ENCODE results near the gene ASB18. TPM values are rescaled to one million over a fixed set of nuclear protein-coding genes. Genes with fewer than 3 reads are reported as not detected.

The ASB18 gene
- polyA plus RNA-seq, 1 donor (not counting 4 experiments of a cell fraction or from before 2014, with no cell fraction given): not detected

- Histone ChIP-seq H3K36me3 (ENCODE audit: control insufficient read depth in 2 of 2, extremely low read depth in 1 of 2, insufficient read depth in 2 of 2, low read length in 2 of 2) (no peaks in the 10 kb centered on the region), H3K9me3 (ENCODE audit: control insufficient read depth, low read depth, low read length) (no peaks in the 10 kb centered on the region), H2AFZ (ENCODE audit: control insufficient read depth, low read length) (no peak overlapping the region), H3K4me2 (ENCODE audit: control insufficient read depth, extremely low read depth, insufficient read depth, low read depth, low read length) (no peak overlapping the region), H3K9ac (ENCODE audit: control insufficient read depth, extremely low read depth, insufficient read depth, low read length) (no peak overlapping the region), H3K9me1 (ENCODE audit: control insufficient read depth, extremely low read depth, insufficient read depth, low read length) (no peaks in the 10 kb centered on the region), H4K20me1 (ENCODE audit: control insufficient read depth, extremely low read depth, insufficient read depth, low read length) (no peaks in the 10 kb centered on the region), H3K27me3 (ENCODE audit: control insufficient read depth, extremely low read depth, insufficient read depth, low read length) (no peaks in the 10 kb centered on the region), H3K27ac (ENCODE audit: control insufficient read depth, insufficient read depth, low read length) (no peak overlapping the region), H3K4me3 (ENCODE audit: control insufficient read depth in 2 of 3, extremely low read depth in 1 of 3, insufficient read depth in 2 of 3, low read depth in 1 of 3, low read length in 3 of 3) (no peak overlapping the region), H3K79me2 (ENCODE audit: control insufficient read depth, insufficient read depth, low read length) (no peaks in the 10 kb centered on the region), H3K4me1 (ENCODE audit: control insufficient read depth, extremely low read depth, insufficient read depth, low read length) (no peaks in the 10 kb centered on the region)
- TF ChIP-seq EZH2 (IDR thresholded peaks at IDR 0.05; ENCODE audit: low read length) (no peak), CTCF (optimal IDR thresholded peaks at IDR 0.05 in 1 of 3, IDR thresholded peaks at IDR 0.05 in 1 of 3, conservative IDR thresholded peaks at IDR 0.05 in 1 of 3; ENCODE audit: extremely low read depth in 1 of 3, insufficient read depth in 2 of 3, low read length in 3 of 3) (no peak)
- DNase-seq (ENCODE audit: low read depth, low spot score) (no peak), FAIRE-seq (no peak)
- dilution Hi-C loops (cut with MboI; ENCODE audit: extremely low pct_ligation_motif_present, low sequenced_read_pairs): no loop called here
These were observed 39.7 kb upstream of the ASB18 start for GRCh38 chr2:236303935-236304334.

GRCh38 chr2:236302555-236302954, 38.3 kb upstream of the ASB18 start:
- Histone ChIP-seq H3K9me1 (ENCODE audit: control insufficient read depth, extremely low read depth, insufficient read depth, low read length) (no peaks in the 10 kb centered on the region), H3K4me1 (ENCODE audit: control insufficient read depth, extremely low read depth, insufficient read depth, low read length) (no peaks in the 10 kb centered on the region), H3K79me2 (ENCODE audit: control insufficient read depth, insufficient read depth, low read length) (no peaks in the 10 kb centered on the region), H3K4me2 (ENCODE audit: control insufficient read depth, extremely low read depth, insufficient read depth, low read depth, low read length) (no peak overlapping the region), H3K9ac (ENCODE audit: control insufficient read depth, extremely low read depth, insufficient read depth, low read length) (no peak overlapping the region), H3K27ac (ENCODE audit: control insufficient read depth, insufficient read depth, low read length) (no peak overlapping the region), H3K9me3 (ENCODE audit: control insufficient read depth, low read depth, low read length) (no peaks in the 10 kb centered on the region), H3K4me3 (ENCODE audit: control insufficient read depth in 2 of 3, extremely low read depth in 1 of 3, insufficient read depth in 2 of 3, low read depth in 1 of 3, low read length in 3 of 3) (no peak overlapping the region), H3K36me3 (ENCODE audit: control insufficient read depth in 2 of 2, extremely low read depth in 1 of 2, insufficient read depth in 2 of 2, low read length in 2 of 2) (no peaks in the 10 kb centered on the region), H2AFZ (ENCODE audit: control insufficient read depth, low read length) (no peak overlapping the region), H4K20me1 (ENCODE audit: control insufficient read depth, extremely low read depth, insufficient read depth, low read length) (no peaks in the 10 kb centered on the region), H3K27me3 (ENCODE audit: control insufficient read depth, extremely low read depth, insufficient read depth, low read length) (no peaks in the 10 kb centered on the region)
- TF ChIP-seq EZH2 (IDR thresholded peaks at IDR 0.05; ENCODE audit: low read length): no peak
- TF ChIP-seq CTCF (optimal IDR thresholded peaks at IDR 0.05 in 1 of 3, IDR thresholded peaks at IDR 0.05 in 1 of 3, conservative IDR thresholded peaks at IDR 0.05 in 1 of 3; ENCODE audit: extremely low read depth in 1 of 3, insufficient read depth in 2 of 3, low read length in 3 of 3): no peak
- FAIRE-seq (no peak), DNase-seq (ENCODE audit: low read depth, low spot score) (no peak)
- dilution Hi-C loops (cut with MboI; ENCODE audit: extremely low pct_ligation_motif_present, low sequenced_read_pairs): no loop called here

Data from keratinocyte (primary cell).